ENCODE measurements around the gene DSP. TPM values are rescaled to one million over a fixed set of nuclear protein-coding genes. Genes with fewer than 3 reads are reported as not detected.

DSP gene
- total RNA-seq, 4 donors from 2014 or later = 1.9 to 4.2 (median 2.5) TPM

DNA sequence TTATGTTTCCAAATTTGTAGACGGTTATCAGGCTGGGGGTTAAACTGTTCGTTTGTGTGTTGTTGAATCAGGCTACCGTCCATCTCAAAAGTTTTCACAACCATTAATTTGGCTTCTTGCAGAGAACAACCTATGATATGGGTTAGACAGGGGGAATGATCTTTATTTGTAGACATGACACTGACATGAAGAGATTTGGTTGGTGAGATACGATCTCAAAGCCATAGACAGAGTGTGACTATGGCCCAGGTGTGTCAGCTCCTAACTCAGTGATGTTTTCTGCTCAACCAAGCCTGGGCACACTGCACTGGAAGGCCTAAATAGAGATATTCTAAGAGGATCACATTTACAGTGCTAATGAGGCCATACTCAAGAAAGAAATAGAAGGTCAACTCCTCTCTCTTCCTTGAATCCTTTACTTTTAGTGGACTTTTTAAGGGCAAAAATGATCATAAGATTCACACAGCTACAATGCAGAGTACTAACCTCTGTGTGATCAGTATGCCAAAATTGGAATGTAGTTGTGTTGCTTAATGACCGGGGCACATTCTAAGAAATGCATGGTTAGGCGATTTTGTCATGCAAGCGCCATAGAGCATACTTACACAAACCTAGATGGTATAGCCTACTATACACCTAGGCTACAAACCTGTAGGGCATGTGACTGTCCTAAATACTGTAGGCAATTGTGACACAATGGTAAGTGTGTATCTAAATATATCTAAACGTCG lies 30.9 kb downstream of the DSP start:
- TF ChIP-seq CTCF (IDR thresholded peaks at IDR 0.05; ENCODE audit: low read depth) = no peak

DNA sequence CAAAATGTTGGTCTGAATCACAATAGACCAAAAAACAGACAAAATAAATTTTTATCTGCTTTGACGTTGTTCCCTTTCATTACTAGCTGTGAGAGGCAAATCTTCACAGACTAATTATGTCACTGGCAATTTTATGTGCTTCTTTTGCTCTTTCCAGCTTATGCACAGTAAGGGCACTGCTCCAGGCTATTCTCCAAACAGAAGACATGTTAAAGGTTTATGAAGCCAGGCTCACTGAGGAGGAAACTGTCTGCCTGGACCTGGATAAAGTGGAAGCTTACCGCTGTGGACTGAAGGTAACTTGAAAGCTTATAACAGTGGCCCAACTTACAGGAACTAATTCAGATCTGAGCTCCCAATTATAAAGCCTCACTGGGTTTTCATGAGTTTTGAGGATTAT lies 33.0 kb downstream of the DSP start:
- TF ChIP-seq CTCF (IDR thresholded peaks at IDR 0.05; ENCODE audit: low read depth) = no peak

DNA sequence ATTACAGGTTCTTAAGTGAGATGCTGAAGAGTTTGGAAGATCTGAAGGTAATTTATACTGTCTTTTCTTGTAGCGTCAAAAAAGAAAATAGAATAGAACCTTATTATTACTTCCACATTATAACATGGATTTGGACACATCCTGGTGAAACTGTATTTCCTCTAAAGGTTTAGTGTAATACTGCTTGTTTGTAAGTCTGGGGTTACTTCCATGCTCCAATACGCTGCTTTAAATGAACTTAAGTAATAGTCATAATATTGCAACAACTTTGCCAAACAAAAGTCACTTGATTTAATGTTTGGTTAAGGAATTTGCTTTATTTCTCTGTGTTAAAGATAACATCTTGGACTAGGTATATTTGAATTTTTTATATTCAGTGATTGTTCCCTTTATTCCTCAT lies 37.0 kb downstream of the DSP start:
- no peak for TF ChIP-seq CTCF (IDR thresholded peaks at IDR 0.05; ENCODE audit: low read depth)

- TF ChIP-seq CTCF (IDR thresholded peaks at IDR 0.05; ENCODE audit: low read depth) = no peak
Measured at GRCh38 chr6:7578931-7579330, 37.5 kb downstream of the DSP start.

- no peak for TF ChIP-seq CTCF (IDR thresholded peaks at IDR 0.05; ENCODE audit: low read depth)
Measured at GRCh38 chr6:7579851-7580250, 38.4 kb downstream of the DSP start.

DNA sequence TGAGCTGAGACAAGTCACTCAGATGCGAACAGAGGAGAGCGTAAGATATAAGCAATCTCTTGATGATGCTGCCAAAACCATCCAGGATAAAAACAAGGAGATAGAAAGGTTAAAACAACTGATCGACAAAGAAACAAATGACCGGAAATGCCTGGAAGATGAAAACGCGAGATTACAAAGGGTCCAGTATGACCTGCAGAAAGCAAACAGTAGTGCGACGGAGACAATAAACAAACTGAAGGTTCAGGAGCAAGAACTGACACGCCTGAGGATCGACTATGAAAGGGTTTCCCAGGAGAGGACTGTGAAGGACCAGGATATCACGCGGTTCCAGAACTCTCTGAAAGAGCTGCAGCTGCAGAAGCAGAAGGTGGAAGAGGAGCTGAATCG lies 39.1 kb downstream of the DSP start:
- no peak for TF ChIP-seq CTCF (IDR thresholded peaks at IDR 0.05; ENCODE audit: low read depth)

DNA sequence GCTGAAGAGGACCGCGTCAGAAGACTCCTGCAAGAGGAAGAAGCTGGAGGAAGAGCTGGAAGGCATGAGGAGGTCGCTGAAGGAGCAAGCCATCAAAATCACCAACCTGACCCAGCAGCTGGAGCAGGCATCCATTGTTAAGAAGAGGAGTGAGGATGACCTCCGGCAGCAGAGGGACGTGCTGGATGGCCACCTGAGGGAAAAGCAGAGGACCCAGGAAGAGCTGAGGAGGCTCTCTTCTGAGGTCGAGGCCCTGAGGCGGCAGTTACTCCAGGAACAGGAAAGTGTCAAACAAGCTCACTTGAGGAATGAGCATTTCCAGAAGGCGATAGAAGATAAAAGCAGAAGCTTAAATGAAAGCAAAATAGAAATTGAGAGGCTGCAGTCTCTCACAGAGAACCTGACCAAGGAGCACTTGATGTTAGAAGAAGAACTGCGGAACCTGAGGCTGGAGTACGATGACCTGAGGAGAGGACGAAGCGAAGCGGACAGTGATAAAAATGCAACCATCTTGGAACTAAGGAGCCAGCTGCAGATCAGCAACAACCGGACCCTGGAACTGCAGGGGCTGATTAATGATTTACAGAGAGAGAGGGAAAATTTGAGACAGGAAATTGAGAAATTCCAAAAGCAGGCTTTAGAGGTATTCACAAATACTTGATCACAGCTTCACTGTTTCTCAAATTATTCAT lies 39.6 kb downstream of the DSP start:
- no peak for TF ChIP-seq CTCF (IDR thresholded peaks at IDR 0.05; ENCODE audit: low read depth)

All from subcutaneous adipose tissue (tissue), 4 donors.